ENCODE measurements around the gene DCANP1. TPM values are rescaled to one million over a fixed set of nuclear protein-coding genes. Genes with fewer than 3 reads are reported as not detected.

The DCANP1 gene
- total and polyA plus RNA-seq, 9 of the 15 experiments (the other 6 are each of a cell fraction or from before 2014, with no cell fraction given) = not detected

DNA sequence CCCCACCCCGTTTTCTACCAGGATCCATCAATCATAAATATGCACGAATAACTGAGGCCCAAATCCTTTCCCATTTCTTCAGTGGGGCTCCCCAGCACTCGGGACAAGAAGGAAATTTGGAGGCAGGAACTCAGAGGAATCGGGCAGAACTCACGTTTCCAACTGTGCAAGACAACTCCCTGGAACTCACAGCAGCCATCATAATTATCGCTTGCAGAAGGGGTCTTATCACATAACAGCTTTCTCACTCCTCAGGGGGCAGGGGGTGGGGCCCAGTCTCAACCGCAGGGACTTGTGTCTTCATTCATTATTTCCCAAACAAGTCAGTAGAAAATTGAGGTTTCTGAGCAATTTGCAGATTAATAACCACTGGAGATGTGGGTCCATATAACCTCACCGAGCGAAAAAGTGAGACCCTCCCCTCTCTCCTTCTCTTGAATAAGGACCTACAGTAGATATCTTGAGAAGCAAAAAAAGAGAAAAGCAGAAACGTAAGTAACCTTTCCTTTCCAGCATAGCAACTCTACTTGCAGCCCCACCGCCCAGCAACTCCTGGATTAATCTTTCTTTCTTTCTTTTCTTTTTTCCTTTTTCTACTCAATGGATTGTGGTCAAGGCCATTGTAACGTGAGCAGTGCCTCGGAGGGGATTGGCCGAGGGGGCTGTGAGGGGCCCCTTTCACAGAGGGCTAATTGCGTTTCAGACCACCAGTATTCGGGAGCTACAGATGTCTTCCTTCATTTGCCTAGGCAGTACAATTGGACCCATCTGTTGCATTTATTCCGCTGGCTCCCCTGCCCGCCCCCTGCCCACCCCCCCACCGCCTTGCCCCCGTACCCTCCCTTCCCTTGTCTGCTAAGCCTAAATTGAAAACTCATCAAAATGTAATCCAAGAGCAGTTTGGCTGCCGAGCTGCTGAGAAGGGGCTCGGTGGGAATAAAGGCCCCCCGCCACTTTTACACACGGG lies 29.8 kb upstream of the DCANP1 start (continued):
- TF ChIP-seq, protein P1, sequence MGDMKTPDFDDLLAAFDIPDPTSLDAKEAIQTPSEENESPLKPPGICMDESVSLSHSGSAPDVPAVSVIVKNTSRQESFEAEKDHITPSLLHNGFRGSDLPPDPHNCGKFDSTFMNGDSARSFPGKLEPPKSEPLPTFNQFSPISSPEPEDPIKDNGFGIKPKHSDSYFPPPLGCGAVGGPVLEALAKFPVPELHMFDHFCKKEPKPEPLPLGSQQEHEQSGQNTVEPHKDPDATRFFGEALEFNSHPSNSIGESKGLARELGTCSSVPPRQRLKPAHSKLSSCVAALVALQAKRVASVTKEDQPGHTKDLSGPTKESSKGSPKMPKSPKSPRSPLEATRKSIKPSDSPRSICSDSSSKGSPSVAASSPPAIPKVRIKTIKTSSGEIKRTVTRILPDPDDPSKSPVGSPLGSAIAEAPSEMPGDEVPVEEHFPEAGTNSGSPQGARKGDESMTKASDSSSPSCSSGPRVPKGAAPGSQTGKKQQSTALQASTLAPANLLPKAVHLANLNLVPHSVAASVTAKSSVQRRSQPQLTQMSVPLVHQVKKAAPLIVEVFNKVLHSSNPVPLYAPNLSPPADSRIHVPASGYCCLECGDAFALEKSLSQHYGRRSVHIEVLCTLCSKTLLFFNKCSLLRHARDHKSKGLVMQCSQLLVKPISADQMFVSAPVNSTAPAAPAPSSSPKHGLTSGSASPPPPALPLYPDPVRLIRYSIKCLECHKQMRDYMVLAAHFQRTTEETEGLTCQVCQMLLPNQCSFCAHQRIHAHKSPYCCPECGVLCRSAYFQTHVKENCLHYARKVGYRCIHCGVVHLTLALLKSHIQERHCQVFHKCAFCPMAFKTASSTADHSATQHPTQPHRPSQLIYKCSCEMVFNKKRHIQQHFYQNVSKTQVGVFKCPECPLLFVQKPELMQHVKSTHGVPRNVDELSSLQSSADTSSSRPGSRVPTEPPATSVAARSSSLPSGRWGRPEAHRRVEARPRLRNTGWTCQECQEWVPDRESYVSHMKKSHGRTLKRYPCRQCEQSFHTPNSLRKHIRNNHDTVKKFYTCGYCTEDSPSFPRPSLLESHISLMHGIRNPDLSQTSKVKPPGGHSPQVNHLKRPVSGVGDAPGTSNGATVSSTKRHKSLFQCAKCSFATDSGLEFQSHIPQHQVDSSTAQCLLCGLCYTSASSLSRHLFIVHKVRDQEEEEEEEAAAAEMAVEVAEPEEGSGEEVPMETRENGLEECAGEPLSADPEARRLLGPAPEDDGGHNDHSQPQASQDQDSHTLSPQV (IDR thresholded peaks at IDR 0.05) = 0 out of 2 replicates have a peak, but pooled peaks have one; percentile 27
- TF ChIP-seq XRCC4 (IDR thresholded peaks at IDR 0.05; ENCODE audit: extremely low read depth, insufficient read depth, insufficient read length) (no peak), ZNF766 (CRISPR knock-in tag; conservative IDR thresholded peaks at IDR 0.05) (0 out of 2 replicates have a peak, but pooled peaks have one; percentile 22), CEBPB (tag; IDR thresholded peaks at IDR 0.05) (no peak), TAF1 (IDR thresholded peaks at IDR 0.05; ENCODE audit: control insufficient read depth, extremely low read depth, insufficient read depth, low read length, severe bottlenecking) (no peak), KLF16 (IDR thresholded peaks at IDR 0.05) (peak; percentile 69; the same call in 1 of the 2 replicates), ETV1 (tag; conservative IDR thresholded peaks at IDR 0.05; ENCODE audit: low read depth) (no peak), HDGF (IDR thresholded peaks at IDR 0.05) (no peak), STAT5A (IDR thresholded peaks at IDR 0.05; ENCODE audit: borderline replicate concordance, low read length) (peak; percentile 55; the same call in 1 of the 2 replicates), BDP1 (IDR thresholded peaks at IDR 0.05; ENCODE audit: insufficient read depth, insufficient read length) (no peak), BHLHE40 (IDR thresholded peaks at IDR 0.05; ENCODE audit: low read length) (peak; percentile 84), SMAD3 (CRISPR knock-in tag; conservative IDR thresholded peaks at IDR 0.05) (no peak)
- TF ChIP-seq, protein P2, sequence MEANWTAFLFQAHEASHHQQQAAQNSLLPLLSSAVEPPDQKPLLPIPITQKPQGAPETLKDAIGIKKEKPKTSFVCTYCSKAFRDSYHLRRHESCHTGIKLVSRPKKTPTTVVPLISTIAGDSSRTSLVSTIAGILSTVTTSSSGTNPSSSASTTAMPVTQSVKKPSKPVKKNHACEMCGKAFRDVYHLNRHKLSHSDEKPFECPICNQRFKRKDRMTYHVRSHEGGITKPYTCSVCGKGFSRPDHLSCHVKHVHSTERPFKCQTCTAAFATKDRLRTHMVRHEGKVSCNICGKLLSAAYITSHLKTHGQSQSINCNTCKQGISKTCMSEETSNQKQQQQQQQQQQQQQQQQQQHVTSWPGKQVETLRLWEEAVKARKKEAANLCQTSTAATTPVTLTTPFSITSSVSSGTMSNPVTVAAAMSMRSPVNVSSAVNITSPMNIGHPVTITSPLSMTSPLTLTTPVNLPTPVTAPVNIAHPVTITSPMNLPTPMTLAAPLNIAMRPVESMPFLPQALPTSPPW (CRISPR knock-in tag; IDR thresholded peaks at IDR 0.05) = peak; percentile 36; the same call in 1 of the 2 replicates
- TF ChIP-seq, protein P3, sequence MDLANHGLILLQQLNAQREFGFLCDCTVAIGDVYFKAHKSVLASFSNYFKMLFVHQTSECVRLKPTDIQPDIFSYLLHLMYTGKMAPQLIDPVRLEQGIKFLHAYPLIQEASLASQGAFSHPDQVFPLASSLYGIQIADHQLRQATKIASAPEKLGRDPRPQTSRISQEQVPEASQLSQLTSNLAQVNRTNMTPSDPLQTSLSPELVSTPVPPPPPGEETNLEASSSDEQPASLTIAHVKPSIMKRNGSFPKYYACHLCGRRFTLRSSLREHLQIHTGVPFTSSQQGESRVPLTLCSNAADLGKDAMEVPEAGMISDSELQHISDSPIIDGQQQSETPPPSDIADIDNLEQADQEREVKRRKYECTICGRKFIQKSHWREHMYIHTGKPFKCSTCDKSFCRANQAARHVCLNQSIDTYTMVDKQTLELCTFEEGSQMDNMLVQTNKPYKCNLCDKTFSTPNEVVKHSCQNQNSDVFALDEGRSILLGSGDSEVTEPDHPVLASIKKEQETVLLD (IDR thresholded peaks at IDR 0.05) = peak; percentile 27; the same call in 1 of the 2 replicates
